ENCODE measurements around the gene NOL12. TPM values are rescaled to one million over a fixed set of nuclear protein-coding genes. Genes with fewer than 3 reads are reported as not detected.

The NOL12 gene
- total RNA-seq, 1 donor from 2014 or later = 36.8 TPM

DNA sequence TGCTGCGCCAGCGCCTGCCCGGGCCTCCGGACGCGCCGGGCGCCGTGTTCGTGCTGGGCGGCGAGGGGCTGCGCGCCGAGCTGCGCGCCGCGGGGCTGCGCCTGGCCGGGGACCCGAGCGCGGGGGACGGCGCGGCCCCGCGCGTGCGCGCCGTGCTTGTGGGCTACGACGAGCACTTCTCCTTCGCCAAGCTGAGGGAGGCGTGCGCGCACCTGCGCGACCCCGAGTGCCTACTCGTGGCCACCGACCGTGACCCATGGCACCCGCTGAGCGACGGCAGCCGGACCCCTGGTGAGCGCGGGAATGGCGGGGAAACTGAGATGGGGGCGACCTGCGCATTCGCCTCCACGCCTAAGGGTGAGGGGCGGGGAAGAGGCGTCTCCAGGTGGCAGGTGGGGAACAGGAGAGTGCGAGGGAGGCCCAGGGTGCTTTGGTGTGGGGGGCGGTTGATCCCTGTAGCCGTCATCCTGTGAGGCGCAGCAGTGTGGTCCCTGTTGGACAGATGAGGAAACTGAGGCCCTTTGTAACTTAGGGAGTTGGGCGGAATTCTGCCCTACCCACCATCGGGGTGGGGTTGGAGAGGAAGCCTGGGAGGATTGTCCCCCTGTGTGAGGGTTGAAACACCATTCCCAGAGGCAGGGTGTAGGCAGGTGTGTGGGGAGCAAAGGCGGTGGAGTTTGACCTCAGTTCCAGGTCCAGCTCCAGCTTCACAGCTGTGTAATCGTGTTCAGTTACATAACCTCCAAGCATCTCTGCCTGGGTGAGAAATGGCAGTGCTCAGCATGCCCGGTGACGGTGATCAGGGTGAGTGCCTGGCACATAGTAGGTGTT lies 26.9 kb upstream of the NOL12 start:
- DNase-seq (ENCODE audit: low spot score) = no peak

DNA sequence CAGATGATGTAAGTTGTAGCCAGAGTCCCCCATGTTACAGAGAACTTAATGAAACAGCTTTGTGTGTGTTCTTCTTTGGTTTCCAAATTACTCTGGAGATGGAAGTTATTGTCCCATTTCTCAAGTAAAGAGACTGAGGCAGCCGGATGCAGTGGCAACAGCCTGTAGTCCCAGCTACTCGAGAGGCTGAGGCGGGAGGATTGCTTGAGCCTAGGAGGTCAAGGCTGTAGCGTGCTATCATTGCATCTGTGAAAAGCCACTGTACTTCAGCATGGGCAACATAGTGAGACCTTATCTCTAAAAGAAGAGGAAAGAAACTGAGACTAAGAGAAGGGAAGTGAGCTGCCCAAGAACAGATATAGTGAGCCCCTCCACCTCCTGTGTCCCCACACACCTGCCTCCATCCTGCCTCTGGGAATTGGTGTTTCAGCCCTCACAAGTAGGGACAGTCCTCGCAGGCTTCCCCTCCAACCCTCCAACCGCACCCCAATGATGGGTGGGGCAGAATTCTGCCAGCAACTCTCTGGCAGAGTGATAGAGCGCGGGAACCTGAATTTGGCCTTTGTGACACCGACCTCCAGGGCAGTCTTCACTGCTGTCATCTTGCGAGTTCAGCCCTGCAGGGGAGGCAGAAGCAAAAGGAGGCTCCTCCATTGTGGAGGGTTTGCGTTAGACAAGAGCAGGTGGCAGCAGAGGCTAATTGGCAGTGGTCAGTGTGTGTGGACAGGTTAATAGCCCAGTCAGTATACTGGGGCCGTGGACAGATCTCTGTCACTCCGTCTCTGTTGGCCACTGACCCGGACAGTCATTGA lies 26.0 kb upstream of the NOL12 start:
- DNase-seq (ENCODE audit: low spot score) = no peak

- no peak for DNase-seq (ENCODE audit: low spot score)
Measured at GRCh38 chr22:37660709-37661045, 25.5 kb upstream of the NOL12 start.

DNA sequence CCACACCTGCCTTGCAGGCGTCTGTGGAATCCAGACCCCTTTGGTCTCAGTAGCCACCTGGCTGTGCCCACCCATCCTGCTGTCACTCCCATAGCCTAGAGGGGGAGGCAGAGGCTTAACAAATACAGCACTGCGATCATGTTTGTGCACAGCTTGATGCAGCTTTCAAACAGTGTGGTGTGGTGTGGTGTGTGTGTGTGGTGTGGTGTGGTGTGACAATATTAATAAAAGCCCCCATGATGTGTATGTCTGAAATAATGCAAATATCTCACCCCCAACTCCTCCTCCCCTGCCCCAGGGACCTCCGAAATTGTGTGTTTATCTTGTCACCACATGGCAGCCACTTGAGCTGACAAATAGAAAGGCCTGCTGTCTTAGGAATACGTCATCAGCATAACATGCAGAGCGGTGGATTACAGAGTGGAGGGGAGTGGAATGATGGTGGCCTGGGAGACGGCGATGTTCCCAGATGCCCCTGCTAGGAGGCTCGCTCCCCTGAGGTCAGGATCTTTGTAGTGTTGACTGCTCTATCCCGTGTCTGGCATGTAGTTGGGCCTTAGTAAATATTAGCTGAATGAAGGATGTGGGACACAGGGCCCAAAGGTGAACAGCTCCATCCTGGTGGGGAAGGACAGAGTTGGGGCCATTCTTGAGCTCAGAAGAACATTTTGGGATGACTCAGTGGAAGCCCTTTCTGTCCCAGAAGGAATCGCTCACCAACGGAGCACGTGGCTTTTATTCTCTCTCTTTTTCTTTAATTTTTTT lies 24.8 kb upstream of the NOL12 start:
- no peak for DNase-seq (ENCODE audit: low spot score)

- no peak for DNase-seq (ENCODE audit: low spot score)
Measured at GRCh38 chr22:37662039-37662438, 24.1 kb upstream of the NOL12 start.

GRCh38 chr22:37663521-37664140 lies 22.5 kb upstream of the NOL12 start:
- DNase-seq (ENCODE audit: low spot score) = no peak

GRCh38 chr22:37664249-37665101 lies 21.7 kb upstream of the NOL12 start:
- no peak for DNase-seq (ENCODE audit: low spot score)

DNA sequence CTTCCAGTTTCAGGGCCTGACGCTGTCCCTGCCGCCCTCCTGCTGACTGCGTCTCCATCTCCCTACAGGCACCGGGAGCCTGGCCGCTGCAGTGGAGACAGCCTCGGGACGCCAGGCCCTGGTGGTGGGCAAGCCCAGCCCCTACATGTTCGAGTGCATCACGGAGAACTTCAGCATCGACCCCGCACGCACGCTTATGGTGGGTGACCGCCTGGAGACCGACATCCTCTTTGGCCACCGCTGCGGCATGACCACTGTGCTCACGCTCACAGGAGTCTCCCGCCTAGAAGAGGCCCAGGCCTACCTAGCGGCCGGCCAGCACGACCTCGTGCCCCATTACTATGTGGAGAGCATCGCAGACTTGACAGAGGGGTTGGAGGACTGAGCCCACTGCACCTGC lies 20.7 kb upstream of the NOL12 start:
- no peak for DNase-seq (ENCODE audit: low spot score)

DNA sequence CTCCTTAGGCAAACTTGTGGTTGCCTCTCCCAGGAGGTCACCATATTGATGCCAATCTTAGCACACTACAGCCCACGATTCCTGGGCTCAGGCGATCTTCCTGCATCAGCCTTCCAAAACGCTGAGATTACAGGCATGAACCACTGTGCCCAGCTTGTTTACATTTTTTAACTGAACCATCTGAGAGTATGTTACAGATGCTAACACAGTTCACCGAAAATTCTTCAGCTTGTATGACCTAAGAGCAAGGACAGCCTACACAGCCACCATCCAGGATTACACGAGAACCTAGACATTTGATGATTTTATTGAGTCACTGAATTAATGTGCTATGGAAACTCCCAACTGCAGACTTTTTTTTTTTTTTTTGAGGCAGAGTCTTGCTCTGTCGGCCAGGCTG lies 16.6 kb upstream of the NOL12 start:
- no peak for DNase-seq (ENCODE audit: low spot score)

- no peak for DNase-seq (ENCODE audit: low spot score)
Measured at GRCh38 chr22:37672206-37672919, 13.8 kb upstream of the NOL12 start.

DNA sequence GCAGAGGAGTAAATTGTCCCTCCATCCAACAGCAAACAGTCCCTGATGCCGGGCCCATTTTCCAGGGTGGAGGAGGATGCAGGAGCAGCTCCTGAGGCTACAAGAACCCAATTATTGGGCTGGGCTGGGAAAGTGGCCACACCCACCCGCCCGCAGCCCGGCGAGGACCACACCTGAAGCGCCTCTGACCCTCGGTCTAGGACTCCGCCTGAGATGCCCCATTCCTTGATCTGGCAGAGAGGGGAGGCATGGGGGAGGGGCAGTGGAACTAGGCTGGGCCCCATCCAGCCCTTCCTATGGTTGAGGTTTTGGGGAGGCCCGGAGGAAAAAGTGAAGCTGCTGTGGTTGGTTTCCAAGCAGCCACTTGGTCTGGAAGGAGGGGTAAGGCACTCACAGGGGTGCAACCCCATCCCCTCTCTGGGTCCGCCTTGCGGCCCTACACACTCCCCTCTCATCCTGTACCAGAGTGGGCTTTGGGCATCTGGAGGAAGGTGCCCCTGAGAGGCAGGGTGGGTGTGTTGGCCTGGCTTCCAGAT lies 13.2 kb upstream of the NOL12 start:
- DNase-seq (ENCODE audit: low spot score) = no peak

- DNase-seq (ENCODE audit: low spot score) = no peak
Measured at GRCh38 chr22:37674248-37674647, 11.9 kb upstream of the NOL12 start.

GRCh38 chr22:37674951-37675929 lies 10.9 kb upstream of the NOL12 start, which contains the start of gene LGALS1:
Gene LGALS1 (plus strand): TSS chr22:37675636. CDS start chr22:37675703, 67 bp downstream.
- DNase-seq (ENCODE audit: low spot score) = peak; percentile 97

- peak; percentile 76 for DNase-seq (ENCODE audit: low spot score)
Measured at GRCh38 chr22:37675930-37676735, 10.0 kb upstream of the NOL12 start.

DNA sequence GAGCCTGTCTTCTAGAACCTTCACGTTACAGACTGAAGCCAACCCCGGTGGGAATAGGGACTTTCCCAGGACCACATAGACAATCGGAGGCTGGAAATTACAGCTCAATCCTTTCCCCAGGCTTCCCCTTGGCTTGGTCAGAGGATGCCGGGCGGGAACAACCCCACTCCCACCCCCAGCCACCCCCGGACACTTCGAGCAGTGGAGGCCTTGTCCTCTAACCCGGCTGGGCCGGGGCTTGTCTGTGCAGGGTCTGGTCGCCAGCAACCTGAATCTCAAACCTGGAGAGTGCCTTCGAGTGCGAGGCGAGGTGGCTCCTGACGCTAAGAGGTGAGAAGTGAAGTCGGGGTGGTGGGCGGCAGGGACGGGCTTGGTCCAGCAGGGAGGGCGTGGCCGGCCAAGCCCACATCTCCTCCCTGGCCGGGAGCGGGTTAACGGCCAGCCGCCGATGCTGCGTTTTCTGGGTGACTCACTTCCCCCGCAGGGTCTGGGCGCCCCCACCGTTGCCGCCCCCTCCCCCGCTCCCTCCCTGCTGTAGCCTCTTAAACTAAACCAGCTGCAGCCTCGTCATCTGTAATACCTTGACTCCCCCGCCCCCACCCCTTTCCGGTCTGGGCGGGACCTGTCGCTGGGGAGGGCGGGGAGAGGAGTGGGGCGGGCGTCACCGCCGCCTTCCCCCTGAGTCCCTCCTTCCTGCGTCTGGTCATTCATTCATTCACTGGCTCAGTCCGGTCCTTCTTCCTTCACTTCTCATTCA lies 9.2 kb upstream of the NOL12 start:
- DNase-seq (ENCODE audit: low spot score) = peak; percentile 91

- no peak for DNase-seq (ENCODE audit: low spot score)
Measured at GRCh38 chr22:37677493-37677974, 8.6 kb upstream of the NOL12 start.

DNA sequence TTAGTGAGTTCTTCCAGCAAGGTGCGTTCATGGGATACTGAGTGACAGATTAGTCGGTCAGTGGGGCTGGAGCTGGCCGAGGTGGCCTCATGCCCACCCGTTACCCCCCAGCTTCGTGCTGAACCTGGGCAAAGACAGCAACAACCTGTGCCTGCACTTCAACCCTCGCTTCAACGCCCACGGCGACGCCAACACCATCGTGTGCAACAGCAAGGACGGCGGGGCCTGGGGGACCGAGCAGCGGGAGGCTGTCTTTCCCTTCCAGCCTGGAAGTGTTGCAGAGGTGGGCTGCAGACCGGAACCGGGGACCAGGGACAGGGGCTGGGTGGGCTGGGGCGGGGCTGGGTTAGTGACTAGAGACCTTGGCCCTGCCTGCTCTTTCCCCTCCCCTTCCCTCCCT lies 7.8 kb upstream of the NOL12 start:
- DNase-seq (ENCODE audit: low spot score) = no peak
